Panc1 (cell line): ENCODE results near the gene MBD3L3.
"Not testable (repeated sequence)": the region's sequence is repeated elsewhere in the genome, so short reads cannot be mapped to it uniquely, and the experiment has no call there.

ENCODE experiments used
- CTCF ChIP-seq: fragments of 450-650 bp; IDR thresholded peaks from 2 replicates; pipeline ENCODE4 v1.5.1; 2017; ENCODE audit warnings: mild to moderate bottlenecking
- POLR2AphosphoS5 ChIP-seq: IDR thresholded peaks from 2 replicates; pipeline ENCODE4 v1.6.1; 2012; ENCODE audit warnings: mild to moderate bottlenecking, low read depth, low read length, moderate library complexity
- REST ChIP-seq, 2 experiments: IDR thresholded peaks; 2 replicates each; pipeline ENCODE4 v1.6.1; 2011 to 2012; ENCODE audit warnings: low read depth in 2 of 2, control low read depth in 1 of 2, low read length in 1 of 2, mild to moderate bottlenecking in 1 of 2, moderate library complexity in 1 of 2; ENCODE audit not compliant: insufficient read depth in 1 of 2

GRCh38 chr19:7056371-7056770 is 2.1 kb downstream of the MBD3L3 start:
- not testable (repeated sequence) for TF ChIP-seq CTCF; POLR2AphosphoS5; REST (IDR thresholded peaks at IDR 0.05; ENCODE audit: insufficient read depth in 1 of 2, low read depth in 2 of 2, low read length in 1 of 2)
